Activated CD4-positive, alpha-beta T cell treated with anti-CD3 and anti-CD28 coated beads for 1 hour (primary cell): Measurements from ENCODE around the gene ANKRD53.

Source experiments
- DNase-seq: peaks from one replicate; pipeline ENCODE4 v3.0.0-alpha.2; 2020

Gene ANKRD53, protein sequence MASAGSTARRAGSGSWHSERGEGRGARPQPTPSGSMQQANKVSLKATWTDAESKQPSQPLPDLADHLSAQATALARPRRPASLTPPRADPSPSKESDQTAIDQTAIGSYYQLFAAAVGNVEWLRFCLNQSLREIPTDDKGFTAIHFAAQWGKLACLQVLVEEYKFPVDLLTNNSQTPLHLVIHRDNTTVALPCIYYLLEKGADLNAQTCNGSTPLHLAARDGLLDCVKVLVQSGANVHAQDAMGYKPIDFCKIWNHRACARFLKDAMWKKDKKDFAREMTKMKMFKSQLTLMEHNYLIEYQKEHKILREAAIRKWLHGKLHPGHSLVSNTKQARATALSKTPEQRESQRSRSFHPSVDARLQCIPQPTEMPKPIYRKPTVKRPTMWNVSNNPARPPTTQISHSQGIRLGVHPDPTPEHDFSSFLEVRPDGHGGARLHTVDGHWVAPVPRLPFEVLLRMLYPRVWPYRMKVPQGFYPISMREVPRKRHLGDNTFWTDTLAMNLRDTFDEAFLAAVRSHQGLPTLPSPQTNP

DNA sequence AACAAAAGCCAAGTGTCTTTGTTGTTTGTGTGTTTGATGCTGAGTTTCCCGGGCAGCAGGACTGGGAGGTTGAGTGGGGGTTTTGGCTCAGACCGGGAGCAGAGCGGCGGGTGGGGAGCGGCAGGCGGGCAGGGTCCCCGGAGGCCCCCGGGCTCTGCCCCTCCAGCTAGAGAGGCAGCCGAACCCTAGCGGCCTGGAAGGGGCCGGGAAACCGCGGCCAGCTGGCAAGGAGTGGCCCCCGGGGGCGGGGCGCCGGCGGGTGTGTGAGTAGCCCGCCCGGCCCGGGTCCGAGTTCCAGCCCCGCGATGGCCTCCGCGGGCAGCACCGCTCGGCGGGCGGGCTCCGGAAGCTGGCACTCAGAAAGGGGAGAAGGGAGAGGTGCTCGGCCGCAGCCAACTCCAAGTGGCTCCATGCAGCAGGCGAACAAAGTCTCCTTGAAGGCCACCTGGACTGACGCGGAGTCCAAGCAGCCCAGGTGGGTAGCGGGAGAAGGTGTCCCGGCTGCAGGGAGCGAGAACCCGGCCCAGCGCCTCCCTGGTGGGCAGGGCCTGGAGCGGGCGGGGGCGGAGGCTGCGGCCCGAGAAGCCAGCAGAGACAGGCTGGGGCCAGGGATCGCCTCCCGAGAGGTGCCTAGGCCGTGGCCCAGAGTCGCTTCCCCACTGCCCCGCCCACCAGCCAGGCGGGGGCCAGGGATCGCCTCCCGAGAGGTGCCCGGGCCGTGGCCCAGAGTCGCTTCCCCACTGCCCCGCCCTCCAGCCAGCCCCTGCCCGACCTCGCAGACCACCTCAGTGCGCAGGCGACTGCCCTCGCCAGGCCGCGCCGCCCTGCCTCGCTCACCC lies at the start of gene ANKRD53:
TSS of gene ANKRD53 (plus strand) at position 290 of the 839 bp plus-strand sequence. CDS start at position 306, 16 bp downstream.
- DNase-seq, result no peak

DNA sequence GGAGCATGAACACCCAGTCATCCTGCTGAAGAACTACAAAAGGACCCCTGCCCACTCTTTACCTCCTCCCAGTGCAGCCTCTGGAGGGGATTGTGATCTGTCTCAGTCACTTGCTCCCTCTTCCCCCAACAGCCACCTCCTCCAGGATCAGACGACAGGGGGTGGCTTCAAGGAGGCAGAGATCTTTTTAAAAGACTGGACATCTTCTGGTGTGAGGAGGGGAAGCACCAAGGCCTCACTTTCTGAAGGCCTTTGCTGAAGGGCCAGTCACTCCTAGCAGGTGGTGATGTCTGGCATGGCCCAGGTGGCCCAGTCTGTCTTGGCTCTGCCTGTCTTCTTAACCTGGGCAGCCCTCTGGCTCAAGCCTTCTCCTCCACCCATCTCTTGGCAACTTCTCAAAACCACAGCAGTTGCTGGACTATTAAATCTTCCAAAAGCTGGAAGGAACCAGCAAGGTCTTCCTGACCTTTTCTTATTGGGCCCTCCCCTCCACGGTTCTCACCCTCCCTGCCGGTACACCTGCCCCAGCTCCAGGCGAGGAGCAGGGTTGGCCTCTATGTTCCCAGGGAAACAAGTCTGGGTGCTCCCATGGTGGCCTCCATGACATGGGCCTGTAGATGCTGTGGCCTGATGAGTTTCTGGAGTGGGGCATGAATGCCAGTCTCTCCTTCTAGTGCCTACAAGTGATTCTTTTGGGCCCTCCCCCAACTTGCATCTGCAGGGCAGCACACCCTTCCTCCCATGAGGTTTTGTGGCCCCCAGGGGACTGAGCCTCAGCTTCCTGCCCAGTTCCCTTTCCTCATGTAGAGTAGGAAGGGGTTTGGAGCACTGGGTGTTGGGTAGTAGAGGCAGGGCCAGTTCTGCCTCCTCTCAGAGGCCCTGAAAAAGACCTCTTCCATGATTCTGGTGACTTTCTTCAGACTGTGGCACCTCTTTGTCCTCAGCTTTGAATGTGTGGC lies 47.8 kb upstream of the ANKRD53 start:
- no peak for DNase-seq

DNA sequence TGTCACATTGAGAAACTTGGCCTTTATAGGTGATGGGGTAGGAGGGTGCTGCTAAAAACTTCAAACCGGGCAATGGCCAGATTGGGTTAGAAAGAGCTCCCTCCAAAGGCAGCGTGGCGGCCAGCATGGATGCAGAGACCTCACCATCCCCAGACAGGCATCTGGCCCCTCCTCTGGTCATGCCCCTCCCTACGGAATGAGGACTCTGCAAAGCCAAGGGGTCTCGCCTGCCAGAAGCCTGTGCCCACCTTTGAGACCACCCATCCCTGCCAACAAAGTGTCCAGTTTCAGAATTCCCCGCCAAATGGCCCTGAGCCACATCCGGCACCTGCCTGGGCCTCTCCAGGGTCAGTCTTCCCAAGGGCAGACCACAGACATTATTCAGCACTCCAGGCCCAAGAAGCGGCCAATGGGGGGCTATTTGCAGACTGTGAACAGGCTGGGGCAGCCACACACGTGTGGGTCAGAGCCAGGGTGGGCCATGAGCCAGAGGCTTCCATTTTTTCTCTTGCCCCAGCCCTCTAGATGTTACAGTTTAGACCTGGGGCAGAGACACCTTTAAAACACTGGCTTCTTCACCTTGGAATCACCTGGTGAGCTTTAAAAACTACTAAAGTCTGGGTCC lies 46.9 kb upstream of the ANKRD53 start:
- DNase-seq, result no peak

DNA sequence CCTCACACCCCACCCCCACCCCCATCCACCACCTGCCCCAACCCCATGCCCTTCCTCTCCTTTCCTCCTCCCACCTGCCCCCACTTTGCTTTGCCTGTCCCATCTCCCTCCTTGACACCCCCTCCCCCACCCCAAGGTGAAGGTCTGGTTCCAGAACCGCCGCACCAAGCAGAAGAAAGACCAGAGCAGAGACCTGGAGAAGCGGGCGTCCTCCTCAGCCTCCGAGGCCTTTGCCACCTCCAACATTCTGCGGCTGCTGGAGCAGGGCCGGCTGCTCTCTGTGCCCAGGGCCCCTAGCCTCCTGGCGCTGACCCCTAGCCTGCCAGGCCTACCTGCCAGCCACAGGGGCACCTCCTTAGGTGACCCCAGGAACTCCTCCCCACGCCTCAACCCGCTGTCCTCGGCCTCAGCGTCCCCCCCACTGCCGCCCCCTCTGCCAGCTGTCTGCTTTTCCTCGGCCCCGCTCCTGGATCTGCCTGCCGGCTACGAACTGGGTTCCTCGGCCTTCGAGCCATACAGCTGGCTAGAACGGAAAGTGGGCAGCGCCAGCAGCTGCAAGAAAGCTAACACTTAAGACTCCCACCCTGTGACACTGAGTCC lies 45.7 kb upstream of the ANKRD53 start:
- DNase-seq, result no peak

DNA sequence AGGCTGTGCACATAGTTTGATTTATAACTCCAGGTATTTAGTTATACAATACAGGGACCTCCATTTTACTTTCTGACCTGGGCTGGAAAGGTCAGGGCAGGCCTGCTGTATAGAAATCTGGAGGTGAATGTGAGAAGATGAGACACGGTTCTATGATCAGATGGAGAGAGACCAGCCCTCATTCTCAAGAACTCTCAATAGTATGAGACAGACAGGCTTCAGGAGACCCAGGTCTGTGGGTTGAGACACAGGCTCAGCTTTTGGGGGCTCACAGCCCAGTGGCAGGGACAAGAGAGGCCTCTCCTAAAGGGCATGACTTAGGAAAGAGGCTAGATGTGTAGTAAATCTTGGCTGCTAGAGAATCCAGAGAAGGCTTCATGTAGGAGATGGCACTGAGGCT lies 43.4 kb upstream of the ANKRD53 start:
- DNase-seq, result no peak

DNA sequence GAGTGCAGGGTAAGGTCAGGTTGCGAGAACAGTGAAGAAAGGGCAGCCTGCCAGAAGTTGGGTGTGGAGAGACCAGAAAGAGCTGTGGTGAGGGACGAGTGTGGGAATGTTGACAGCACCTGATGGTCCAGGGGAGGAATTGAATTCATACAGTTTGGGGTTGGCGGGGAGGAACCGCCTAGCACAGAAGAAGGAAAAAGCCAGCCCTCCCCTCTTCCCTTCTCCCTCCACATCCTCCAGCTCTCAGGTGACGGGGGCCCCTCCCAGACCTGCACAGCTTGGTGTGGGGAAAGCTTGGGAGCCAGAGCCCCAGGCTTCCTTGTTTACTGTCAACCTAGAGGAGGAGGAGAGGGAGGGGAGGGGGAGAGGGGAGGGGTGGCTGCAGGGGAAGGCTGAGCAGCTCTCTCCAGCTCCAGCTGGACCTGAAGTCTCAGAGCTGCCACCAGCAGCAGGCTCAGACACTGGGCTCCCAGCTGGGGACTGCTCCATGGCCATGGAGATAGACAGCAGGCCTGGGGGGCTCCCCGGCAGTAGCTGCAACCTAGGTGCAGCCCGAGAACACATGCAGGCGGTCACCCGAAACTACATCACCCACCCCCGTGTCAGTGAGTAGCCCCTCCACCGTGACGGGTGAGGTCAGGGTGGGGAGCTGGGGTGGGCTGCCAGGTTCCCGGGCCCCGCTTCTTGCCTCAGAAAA lies 42.8 kb upstream of the ANKRD53 start, which contains the start of gene ATP6V1B1:
TSS of gene ATP6V1B1 (plus strand) at position 433 of the 697 bp plus-strand sequence. CDS start at position 488, 55 bp downstream.
- no peak for DNase-seq

DNA sequence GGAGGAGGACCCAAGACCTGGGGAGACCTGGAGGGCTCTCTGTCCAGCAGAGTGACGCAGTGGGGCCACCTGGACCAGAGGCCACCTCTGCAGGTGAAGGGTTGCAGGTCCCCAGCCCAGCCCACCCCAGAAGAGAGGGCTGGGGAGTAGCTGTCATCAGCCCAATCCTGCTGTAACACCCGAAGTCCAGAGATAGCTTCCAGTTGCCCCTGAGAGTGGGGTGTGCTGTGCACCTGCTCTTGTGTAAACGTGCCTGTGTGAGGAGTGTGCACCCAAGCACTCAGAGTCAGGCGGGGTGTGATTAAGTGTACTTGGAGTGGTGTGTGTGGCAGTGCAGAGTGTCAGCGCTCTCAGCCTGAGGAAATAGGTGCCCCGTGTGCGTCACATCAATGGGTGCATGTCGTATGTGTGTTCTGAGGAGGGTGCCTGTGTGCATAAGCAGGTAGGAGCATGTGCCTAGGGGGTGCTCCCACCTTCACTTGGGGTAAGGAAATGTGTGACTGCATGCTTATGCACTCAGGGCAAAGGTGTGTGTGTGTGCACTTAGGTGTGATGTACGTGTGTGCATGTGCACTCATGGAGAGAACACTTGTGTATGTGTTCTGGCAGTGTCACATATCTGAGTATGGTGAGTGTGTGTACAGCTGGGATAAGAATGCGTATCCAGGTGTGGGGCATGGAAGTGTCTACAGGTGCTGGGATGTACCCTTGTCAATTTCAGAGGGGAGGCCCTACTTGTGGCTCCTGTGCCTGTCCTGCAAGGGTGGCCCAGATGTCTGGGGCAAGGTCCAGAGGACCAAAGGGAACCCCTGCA lies 42.1 kb upstream of the ANKRD53 start:
- no peak for DNase-seq

DNA sequence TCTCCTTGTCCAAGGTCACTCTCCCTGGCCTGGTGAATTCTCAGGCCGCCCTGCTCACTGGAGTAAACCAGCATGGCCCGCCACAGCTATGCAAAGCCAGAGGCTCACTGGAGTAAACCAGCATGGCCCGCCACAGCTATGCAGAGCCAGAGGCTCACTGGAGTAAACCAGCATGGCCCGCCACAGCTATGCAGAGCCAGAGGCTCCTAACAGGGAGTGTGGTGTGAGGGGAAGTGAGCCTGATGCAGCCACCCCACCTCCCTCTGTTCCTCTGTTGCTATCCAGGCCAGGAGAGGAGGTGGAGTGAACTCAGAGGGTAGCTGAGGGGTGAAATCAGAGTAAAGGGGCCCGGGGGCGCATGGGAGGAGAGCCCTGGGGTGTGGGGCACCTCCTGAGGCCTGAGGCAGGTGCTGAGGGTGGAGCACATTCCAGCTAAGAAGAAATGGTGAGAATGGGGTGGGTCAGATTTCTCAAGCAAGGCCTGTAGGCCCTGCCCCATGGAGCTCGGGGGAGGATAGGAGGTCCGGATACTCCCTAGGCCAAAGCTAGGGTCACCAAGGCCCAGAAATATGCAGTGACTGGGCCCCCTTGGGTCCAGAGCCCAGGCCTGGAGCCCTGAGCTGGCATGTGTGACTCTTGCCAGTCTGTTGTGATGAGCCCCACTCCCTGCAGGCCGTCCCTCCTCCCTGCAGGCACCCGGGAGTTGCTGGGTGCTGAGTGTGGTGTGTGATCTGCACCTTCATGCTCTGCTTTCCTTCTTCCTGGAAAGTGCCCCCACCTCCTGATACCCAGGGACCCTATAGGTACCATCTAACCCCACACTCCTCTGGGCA lies 41.2 kb upstream of the ANKRD53 start:
- no peak for DNase-seq

DNA sequence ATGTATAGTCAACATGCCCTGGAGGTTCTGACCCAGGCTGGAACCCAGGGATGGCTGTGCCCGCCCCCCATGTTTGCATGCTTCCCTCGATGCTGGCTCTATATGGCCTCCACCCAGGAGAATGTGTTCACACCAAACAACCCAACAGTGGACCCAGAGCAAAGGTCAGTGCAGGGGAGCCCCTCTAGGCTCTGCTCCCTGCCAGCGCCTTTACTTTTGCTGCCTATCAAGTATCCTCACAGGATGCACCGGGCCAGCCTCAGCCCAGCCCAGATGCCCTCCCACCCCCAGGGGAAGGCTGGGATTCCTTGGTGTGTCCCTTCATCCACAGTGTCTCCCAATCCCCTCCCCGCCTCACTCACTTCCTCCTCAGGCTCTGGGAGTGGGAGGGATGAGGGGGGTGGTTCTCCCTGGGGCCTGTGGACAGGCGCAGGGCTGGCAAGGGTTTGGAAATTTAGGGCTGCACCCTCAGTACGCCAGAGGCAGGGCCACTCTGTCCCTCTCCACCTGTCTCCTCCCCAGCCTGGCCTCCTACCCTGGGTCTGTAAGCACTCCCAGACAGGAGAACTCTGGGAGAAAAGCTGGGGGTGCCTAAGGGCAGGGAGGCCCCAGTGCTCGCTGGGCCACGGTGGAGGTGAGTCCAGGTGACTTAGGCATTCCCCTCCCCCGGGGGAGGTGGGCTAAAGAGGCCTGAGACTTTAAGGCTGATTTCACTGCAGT lies 40.4 kb upstream of the ANKRD53 start:
- DNase-seq, result no peak

DNA sequence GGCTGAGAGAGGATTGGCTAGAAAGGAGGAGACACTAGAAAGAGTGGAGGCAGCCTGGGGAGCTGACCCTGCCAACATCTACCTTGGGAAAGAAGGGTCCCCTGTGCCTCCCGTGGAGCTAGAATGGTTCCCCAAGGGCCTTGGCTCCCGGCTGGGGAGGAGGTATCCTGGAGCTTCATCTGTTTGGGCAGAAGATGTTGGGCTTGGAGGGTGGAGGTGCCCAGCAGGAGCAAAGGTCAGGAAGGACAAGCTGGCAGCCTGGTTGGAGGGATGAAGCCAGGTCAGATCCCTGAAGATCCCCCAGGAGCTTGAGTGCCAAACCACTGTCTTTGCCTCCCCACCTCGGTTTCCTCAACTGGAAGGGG lies 39.9 kb upstream of the ANKRD53 start:
- no peak for DNase-seq

DNA sequence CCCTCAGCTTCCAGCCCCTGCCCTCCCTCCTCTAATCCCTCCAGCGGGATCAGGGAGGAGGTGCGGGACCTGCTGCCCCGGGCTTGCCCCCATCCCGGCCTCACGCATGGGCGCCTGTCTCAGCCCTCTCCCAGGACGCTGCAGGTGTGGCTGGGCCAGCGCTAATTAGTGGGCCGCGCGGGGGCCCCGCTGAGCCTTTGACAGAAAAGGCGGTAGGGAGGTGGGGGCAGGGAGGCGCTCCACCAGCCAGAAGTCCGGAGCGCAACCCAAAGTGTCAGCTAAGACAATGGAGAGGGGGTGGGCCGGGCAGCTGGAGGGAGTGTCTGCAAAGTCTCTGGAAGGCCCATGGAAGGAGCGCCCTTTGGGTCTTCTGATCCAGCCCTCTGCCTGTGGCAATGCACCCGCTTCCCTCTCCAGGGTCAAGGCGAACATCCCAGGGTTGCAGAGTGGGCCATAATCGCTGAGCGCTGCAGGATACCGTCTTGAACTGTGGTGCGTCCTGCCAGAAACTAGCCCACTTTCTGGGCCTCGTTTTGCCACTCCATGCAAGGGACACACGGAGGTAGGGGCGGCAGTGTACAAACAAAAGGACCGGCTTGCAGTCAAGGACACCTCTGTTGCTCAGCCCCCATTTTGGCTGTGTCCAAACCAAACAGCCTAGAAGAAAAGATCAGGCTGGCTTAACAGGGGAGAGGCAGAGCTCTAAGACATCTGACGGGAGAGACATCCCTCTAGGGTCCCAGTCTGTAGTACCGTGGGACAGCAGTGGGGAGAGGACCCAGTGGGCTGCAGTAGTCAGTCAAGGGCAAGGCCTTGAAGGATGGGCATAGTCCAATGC lies 39.2 kb upstream of the ANKRD53 start:
- DNase-seq, result no peak

DNA sequence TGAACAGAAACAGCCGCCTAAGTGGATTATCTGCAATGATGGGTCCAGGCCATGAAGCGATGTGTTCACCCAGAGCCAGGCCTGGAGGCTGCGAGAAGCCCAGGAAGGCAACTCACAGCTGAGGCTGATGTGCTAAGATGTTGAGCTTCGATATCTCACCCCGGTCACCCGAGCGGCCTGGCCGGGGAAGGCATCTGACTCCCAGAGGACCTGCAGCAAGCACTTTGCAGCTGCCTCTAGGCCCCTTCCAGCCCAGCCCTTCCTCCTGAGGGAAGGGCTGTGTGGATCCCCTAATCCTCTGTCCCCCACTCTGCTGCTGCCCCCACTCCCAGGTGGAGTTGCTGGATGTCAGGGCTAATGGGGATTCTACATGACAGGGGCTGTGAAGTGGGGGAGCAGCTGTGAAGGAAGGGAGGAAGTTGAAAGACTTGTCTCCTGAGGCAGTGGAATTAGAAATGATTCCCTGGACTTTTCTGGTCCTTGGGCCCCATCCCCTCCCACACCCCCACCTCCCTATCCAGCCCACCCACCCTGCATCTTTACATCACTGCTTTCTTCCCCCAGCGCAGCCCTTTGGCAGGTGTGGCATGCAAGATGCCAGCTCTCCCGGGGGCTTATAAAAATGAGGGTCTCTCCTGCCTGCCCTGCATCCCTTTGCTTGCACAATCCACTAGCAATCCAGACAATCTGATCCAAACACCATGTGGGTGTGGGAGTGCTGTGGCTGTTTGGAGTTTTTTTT lies 38.4 kb upstream of the ANKRD53 start:
- no peak for DNase-seq

DNA sequence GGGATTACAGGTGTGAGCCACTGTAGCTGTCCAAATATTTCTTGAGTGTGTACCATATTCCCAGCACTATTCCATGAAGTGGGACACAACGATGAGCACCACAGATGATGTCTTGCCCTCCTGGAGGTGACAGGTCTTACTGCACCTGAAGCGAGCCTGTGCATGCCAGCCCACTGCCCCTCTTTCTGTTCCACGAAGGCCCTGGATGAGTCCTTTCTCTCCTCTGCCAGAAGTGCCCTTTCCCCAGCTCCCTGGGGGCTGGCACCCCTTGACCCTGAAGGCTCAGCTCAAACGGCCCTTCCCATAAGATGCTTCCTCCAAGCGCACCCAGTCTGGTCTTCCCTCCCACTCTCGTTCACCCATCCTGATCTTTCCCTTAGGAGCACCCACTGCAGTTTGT lies 37.2 kb upstream of the ANKRD53 start:
- no peak for DNase-seq

DNA sequence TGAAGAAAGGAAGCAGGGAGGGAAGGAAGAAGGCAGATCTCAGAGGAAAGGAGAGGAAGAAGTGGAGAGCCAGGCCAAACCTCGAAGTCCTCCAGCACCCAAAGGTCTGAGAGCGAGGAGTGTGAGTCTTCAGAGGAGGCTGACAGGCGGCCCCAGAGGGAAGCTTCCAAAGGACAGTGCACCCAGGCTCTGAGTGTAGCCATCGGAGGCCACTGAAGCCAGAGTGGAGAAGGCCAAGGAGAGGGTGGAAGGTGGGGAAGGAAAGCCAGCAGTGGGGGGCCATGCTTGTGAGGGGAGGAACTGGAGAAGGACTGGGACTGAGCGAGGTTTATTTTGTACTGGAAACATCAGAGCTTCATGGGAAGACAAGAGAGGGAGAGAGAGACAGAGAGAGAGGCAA lies 36.7 kb upstream of the ANKRD53 start:
- DNase-seq, result no peak

DNA sequence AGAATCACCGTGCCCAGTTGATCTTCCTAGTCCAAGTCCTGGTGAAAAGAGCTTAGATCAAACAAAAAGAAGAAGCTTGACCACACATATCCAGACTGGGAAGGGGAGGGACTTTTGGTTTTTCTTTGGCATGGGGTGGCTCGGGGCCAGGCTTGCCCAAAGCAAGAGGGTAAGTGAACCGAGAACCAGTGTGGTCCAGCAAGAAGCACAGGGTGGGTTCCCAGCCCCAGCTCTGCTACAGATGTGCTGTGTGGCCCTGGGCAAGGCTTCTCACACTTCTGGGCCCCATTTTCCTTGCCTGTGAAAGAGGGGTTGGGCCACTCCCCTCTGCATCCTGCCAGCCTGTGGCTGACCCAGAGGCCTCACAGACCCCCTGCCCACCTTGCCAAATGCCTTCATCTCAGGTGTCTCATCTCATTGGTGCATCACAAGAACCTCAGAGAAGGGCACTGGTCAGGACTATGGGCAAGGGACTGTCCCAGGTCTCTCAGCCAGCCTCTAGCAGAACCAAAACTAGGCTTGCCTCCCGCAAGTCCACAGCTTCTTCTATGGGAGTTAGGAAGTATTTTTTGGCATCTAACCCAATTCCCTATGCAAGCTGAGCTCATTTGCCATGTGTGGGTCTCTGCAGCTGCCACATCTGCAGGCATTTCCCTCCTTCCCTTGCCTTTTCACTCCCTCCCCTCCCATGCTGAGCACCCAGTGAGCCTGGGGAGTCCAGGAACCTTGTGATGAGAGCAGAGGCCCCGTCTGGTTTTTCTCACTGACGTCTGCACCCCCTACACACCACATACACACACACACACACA lies 35.8 kb upstream of the ANKRD53 start:
- no peak for DNase-seq
